VCaP (cell line): ENCODE results near the gene VEGFC.
A peak's percentile ranks its signal among the peaks of the same experiment; 100 is the strongest.

Experiments
- H3K27ac ChIP-seq: fragments of 450-650 bp; 2 replicates; pipeline ENCODE4 v1.5.1; 2017
- CTCF ChIP-seq: fragments of 450-650 bp; conservative IDR thresholded peaks from 2 replicates; pipeline ENCODE4 v1.5.1; 2017; ENCODE audit warnings: mild to moderate bottlenecking, moderate library complexity

VEGFC gene

DNA sequence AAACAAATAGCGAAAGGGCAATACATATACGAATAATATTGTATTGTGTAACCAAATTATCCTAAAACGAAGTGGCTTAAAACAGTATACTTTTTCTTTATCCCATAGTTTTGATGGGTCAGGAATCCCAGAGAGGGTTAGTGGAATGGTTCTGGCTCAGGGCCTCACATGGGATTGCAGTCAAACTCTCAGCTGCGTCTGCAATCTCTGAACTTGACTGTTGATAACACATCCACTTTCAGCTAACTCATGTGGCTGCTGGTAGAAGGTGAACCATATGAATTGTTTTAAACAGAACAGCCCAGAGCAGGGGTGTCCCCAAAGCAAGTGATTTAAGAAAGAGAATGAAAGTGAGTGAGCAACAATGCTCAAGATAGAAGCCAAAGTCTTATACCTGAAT, 127.8 kb downstream of the VEGFC start:
- TF ChIP-seq CTCF, result no peak

GRCh38 chr4:176660561-176660960, 132.2 kb downstream of the VEGFC start:
- H3K27ac ChIP-seq, result no peak overlapping the region
- TF ChIP-seq CTCF, result peak; percentile 31

More for the DNA sequence above, 127.8 kb downstream of the VEGFC start:
- H3K27ac ChIP-seq, result no peak overlapping the region

- H3K27ac ChIP-seq, result no peak overlapping the region
- no peak for TF ChIP-seq CTCF
These were observed 136.6 kb downstream of the VEGFC start for GRCh38 chr4:176656108-176656507.

- TF ChIP-seq CTCF, result no peak
- no peak overlapping the region for H3K27ac ChIP-seq
These were observed 138.0 kb downstream of the VEGFC start for GRCh38 chr4:176654565-176655216.

DNA sequence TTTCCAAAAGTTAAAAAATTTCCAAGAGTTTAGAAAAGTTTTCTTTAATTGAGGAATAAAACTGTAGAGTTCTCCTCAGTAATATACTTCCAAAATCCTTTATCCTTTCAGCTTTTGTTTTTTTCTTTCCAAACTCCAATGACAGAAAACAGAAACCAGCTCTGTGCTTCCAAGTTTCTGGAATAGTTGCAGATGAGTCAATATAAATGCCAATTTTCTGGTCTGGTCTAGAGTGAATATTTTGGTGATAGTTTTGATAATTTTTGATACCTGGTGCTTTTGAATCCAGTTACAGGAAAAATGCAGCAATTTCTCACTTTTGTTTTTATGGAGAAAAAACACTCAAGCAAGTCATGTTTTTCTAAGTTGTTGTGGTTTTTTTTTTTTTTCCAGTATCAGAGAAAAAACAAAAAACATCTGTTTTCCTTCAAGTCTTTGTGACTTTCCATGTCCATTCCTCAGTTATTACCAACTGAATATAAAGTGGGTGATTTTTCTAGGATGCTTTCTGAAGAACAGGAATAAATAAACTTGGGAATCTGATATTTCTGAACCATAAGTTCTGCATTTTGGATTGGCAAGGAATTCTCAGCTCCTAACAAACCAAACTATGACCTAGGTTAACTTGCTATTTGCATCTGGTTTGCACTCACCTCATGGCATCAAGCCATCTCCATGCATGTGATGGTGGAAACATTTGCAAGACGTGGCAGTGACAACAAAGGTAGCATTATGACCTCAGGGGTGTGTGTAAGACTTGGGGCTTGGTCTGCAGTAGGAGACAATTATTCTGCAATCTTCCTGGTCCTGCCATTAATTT, 139.1 kb downstream of the VEGFC start:
- no peak overlapping the region for H3K27ac ChIP-seq
- TF ChIP-seq CTCF, result no peak

DNA sequence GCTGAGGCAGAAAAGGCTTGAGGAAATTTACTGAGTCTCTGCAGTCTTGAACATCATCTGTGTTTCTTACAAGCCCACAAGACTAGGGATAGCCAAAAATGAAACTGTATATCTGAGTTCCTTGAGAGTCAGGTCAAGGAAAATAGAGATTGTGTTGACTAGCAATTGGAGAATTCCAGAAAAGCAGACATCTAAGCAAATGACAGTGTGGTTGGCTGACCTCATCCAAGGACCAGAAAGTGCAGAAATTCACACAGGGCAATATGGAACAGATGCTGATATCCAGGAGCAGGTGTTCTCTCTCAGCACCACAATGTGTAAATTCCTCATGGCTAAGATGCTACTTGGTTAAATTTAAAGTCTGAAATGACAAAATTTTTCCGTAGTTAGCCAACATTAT, 146.4 kb downstream of the VEGFC start:
- no peak for TF ChIP-seq CTCF
- no peak overlapping the region for H3K27ac ChIP-seq

GRCh38 chr4:176645246-176645960, 147.3 kb downstream of the VEGFC start:
- no peak for TF ChIP-seq CTCF
- H3K27ac ChIP-seq, result no peak overlapping the region
